GM21447 (cell line): ENCODE results near the gene PNMA5.
"Not testable (repeated sequence)": the region's sequence is repeated elsewhere in the genome, so short reads cannot be mapped to it uniquely, and the experiment has no call there.

ENCODE experiments used
- ATAC-seq: cut with Tn5 transposase; IDR thresholded peaks from one replicate; pipeline ENCODE4 v1.9.1; 2021; ENCODE audit not compliant: unreplicated experiment

Gene PNMA5

DNA sequence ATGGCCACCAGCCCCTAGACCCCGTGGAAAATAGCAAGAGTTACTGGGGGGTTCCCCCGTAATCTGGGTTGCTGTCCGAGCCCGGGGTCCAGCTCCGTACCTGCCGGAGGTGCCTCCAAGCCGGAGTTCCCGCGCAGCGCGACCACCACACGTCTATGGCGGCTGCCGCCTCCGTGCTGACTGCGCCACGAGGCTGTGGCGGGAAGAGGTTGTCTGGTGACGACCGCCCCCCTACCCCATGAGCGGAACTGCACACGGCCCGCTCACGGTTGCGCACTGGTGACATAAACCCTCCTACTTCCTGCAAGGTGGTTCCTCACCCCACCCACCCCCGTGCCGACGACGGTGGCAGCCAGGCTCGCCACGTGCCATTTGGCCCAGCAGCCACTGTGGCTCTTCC is at the start of gene PNMA5:
Gene PNMA5 (minus strand): TSS at position 184 of the 400 bp plus-strand sequence. CDS start 2,518 bp downstream, outside the sequence.
- no peak for ATAC-seq

DNA sequence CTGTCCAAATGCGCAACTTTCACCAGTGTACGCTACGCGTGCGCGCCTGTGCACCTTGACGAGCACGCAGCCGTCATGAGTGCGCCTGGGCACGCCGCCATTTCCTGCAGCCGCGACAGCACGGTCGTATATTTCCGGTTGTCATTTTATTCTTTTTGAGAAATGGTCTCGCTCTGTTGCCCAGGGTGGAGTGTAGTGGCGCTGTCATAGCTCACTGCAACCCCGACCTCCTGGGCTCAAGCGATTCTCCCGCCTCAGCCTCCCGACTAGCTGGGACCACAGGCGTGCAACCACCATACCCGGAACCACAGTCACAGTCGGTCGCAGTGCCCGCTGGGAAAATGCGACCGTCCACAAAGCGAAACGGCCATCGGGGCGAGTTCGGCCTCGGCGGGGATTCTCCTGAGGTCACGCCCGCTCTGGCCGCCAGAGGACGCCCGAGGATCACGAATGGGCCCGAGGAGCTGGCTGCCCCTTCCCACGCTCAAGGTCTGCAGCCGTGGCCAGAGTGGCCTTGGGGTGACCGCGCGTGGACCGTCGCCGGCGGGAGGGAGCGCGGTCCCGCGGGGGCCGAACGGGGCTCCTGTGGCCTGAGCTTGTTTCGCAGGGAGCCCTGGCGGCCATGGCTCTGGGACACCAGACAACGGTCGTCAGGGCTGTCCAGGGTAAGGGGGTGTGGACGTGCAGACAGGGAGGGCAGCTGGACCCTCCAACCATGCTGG is 38.6 kb upstream of the PNMA5 start:
- peak; percentile 72 for ATAC-seq

DNA sequence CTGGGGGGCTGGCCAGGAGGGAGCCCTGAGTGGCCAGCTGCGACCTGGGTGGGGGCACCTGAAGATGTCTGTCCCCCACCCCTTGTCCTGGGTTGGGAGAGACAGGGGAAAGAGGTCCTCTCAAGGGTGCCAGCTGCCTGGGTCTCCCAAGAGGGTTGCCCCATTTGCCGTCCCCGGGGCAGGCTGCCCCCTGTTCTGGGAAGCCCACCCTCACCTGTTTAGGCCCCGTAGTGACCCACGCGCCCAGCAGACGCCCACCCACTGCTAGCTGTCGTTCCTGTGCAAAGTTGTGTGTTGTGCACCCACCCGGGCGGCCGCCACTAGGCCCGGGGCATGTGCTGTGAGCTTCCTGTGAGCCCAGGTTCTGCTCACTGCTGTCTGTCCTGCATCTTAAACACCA is 36.9 kb upstream of the PNMA5 start:
- ATAC-seq, result no peak

DNA sequence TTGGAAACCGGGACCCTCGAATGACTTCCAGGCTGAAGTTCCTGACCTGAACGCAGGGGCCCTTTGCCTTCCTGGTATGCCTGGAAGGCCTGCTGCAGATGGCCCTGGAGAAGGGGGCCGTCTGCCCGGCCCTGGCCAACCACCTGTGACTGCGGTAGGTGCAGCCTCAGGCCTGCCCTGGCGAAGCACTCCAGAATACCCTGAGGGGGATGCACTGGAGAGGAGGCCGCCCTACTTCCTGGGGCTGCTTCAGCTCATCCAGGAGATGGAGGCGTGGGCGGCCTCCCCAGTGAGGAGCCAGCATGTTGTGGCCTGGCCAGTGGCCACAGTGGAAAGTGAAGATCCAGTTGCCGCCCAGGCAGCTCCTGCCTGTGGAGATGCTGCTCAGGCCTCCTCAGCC is 36.0 kb upstream of the PNMA5 start:
- no peak for ATAC-seq

DNA sequence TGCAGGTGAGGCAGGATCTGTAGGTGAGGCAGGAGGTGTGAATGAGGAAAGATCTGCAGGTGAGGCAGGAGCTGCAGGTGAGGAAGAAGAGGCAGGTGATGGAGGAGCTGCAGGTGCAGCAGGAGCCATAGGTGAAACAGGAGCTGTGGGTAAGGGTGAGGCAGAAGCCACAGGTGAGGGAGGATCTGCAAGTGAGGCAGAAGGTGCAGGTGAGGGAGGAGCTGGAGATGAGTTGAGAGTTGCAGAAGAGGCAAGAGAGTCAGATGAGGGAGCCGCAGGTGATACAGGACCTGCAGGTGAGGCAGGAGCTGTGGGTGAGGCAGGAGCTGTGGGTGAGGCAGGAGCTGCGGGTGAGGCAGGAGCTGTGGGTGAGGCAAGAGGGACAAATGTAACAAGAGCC is 35.2 kb upstream of the PNMA5 start:
- no peak for ATAC-seq

DNA sequence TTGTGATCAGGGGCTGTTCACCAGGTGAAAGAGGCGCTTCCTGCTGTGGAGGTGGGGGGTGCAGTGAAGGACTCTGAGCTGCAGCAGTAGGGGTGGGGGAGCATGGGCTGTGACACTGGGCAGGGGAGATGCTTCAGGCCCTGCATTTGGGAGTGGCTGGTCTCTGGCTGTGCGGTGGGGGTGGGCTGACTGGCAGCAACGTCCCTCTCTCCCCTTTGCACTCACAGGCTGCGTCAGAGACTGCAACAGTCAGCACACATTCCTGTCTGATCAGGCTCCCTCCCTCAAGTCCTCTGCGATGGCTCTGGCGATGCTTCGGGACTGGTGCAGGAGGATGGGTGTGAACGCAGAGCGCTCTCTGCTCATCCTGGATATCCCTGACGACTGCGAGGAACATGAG is 34.6 kb upstream of the PNMA5 start:
- ATAC-seq, result not testable (repeated sequence)

DNA sequence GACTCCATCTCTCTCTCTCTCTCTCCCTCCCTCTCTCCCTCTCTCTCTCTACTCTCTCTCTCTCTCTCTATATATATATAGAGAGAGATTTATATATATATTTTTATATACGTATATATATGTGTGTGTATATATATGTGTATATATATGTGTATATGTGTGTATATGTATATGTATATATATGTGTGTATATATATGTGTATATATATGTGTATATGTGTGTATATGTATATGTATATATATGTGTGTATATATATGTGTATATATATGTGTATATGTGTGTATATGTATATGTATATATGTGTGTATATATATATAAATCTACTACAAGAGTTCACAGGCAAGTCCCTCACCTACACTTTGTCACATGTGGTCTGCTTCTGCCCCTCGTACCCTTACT is 32.6 kb upstream of the PNMA5 start:
- ATAC-seq, result not testable (repeated sequence)

DNA sequence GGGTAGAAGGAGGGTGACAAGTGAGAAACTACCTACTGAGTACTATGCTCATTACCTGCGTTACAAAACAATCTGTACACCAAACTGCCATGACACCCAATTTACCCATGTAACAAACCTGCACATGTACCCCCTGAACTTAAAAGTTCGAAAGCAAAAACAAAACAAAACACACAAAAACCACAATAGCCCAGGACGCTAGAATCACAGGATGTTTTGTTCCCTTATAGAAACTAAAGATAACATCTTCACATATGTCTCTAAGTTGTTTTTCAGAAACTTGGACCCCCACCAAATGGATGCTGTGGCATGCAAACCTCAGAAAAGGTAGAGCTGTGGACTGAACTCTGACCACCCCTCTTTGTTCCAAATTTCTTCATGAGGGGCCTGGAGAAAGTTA is 25.2 kb upstream of the PNMA5 start:
- no peak for ATAC-seq

DNA sequence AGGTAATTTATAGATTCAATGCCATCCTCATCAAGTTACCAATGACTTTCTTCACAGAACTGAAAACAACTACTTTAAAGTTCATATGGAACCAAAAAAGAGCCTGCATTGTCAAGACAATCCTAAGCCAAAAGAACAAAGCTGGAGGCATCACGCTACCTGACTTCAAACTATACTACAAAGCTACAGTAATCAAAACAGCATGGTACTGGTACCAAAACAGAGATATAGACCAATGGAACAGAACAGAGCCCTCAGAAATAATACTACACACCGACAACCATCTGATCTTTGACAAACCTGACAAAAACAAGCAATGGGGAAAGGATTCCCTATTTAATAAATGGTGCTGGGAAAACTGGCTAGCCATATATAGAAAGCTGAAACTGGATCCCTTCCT is 23.3 kb upstream of the PNMA5 start:
- not testable (repeated sequence) for ATAC-seq

DNA sequence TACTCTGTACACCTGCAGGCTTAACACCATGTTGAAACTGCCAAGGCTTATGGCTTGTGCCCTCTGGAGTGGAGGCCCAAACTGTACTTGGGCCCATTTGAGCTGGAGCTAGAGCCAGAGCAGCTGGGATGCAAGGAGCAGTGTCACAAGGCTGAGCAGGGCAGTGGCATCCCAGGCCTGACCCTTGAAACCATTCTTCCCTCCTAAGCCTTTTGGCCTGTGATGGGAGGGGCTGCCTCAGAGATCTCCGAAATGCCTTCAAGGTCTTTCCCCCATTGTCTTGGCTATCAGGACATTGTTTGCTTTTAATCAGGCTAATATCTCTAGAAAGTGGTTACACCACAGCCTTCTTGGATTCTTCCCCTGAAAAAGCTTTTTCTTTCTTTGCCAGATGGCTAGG is 10.9 kb upstream of the PNMA5 start:
- ATAC-seq, result no peak

DNA sequence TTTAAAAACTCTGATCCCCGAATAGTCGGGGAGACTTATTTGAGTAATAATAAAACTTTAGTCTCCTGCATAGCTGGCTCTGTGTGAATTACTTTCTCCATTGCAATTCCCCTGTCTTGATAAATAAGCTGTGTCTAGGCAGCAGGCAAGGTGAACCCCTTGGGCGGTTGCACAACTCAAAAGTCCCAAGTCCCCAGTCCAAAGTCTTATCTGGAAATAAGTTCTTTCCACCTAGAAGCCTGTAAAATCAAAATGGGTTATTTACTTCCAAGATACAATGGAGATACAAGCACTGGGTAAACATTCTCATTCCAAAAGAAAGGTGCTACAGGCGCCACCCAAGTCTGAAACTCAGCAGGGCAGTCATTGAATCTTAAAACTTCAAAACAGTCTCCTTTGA is 10.1 kb upstream of the PNMA5 start:
- ATAC-seq, result no peak

DNA sequence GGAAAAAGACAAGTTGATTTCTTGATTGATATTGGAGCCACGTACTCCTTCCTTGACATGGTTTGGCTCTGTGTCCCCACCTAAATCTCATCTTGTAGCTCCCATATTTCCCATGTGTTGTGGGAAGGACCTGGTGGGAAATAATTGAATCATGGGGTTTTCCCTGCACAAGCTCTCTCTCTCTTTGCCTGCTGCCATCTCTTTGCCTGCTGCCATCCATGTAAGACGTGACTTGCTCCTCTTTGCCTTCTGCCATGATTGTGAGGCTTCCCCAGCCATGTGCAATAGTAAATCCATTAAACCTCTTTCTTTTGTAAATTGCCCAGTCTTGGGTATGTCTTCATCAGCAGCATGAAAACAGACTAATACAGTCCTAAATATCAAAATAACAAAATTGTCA is 8.3 kb upstream of the PNMA5 start:
- not testable (repeated sequence) for ATAC-seq

DNA sequence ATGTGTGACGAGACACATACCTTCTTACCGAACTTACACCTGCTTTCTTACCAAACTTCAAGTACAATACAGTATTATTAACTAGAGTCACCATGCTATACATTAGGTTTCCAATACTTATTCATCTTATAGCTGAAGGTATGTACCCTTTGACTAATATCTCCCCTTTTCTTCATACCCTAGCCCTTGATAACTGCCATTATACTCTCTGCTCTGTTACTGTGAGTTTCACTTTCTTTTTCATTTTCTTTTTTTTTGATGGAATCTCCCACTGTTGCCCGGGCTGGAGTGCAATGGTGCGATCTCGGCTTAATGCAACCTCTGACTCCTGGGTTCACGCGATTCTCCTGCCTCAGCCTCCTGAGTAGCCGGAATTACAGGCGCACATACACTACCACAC is 3.4 kb upstream of the PNMA5 start:
- no peak for ATAC-seq

DNA sequence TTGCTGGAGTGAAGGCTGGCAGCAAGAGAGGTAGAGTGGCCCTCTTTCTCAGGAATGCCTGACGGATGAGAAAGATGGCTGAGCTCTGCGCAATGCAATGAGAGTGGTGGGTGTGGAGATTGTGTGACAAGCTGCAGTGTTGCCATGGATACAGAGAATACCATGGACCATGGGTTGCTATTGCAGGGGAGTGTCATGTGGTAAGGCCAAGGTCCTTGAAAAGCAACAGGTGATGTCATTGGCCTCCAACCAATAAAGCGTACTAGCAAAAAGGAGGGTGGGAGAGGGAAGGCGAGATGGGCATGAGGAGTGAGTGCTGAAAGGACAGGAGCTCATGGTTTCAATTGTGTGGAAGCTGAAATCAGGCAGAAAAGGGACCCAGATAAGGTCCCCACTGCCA is 1.8 kb downstream of the PNMA5 start:
- no peak for ATAC-seq

DNA sequence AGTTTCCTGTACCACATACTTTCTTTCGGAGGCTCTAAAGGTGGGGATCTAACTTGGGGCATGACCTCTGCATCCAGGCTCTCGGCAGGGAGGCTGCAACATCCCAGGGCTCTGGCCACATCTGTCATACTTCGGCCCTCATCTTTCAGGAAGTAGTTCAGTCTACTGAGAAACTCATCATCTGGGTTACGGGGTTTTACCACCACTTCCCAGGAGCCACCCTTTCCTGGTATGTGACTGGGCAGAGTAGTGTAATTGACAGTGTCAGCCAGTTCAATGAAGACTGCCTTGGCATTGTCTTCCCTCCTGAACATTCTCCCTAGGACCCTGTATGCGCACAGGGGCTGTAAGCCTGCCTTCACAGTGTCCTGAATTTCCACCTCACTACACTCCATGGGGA is 2.8 kb downstream of the PNMA5 start:
- ATAC-seq, result no peak

DNA sequence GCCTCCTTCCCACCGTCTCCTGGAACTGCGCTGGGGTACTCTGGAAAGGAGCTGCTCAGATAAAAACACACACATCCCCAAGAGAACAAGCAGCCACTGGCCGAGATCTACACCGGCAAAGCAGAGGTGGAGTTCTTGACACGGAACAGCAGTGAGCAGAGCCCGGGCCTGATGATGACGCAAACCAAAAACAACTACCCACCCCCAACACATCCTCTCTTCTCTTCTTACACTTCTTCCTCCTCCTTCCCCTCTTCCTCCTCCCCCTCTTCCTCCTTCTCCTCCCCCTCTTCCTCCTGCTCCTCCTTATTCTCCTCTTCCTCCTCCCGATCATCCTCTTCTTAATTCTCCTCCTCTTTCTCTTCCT is 4.6 kb downstream of the PNMA5 start:
- no peak for ATAC-seq

DNA sequence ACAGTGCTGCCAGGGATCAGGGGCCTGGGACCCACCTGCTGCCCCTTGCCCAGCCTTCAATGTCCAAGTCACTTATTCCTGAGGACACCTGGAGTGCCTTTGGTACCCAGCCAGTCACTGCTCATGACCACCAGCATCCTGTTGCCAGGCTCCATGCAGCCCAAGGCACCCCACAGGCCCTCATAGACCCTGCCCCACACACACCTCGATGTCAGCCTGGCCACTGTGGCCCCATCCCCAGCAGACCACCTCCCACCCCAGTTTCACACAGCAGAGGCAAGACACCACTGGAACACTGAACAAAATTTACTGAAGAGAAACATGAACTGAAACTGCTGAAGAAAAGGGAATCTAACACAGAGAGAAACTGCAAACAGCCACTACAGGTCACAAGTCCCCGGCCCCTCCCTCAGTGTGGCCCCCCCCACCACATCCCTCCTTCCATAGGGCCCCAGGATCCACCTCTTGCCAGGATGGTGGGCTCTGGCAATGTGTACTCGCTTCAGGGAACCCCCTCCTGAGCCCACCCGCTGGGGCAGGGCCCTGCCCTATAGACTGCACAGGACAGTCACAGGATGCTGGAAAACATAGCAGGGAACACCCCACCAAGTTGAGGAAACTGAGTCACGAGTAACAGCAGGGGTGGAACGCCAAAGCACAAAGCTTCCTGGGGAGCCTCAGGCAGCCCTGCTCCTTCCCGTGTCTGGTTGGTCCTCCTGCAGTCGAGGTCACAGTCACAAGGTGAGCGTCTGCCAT is 5.2 kb downstream of the PNMA5 start:
- no peak for ATAC-seq

DNA sequence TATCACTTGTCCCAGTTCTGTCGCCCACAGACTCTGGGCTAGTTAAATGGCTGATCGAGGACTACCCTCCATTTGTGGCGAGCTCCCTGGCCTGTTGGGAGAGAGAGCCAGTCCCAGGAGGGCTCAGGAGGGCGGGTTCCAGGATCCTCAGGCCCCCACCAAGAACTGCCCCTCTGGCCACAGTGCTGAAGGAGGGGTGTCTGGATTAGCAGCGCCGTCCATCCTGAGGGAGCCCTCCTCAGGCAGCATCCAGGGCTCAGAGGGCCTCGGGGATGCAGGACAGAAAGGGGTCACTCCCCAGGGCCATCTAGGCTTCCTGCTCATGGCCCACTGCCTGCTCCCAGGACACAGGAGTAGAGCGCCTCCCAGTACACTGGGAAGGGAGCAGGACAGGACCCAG is 6.1 kb downstream of the PNMA5 start:
- no peak for ATAC-seq

DNA sequence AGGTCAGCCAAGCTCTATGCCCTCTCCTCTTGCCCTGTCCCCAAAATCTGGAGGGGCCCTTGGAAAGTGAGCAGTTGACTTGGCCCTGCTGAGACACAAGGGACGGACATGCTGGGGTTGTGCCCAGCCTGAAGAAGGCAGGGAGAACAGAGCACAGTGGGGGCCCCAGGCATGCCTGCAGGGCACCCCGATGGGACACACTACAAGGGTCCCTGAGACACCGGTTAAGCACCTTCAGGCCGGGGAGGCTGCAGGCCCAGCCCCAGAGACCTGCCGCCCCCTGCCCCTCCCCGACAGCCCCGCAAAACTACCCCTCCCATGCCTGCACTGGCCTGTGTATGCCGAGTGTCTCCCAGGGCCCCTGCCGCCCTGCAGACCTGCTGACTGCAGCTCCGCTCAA is 6.8 kb downstream of the PNMA5 start:
- not testable (repeated sequence) for ATAC-seq

DNA sequence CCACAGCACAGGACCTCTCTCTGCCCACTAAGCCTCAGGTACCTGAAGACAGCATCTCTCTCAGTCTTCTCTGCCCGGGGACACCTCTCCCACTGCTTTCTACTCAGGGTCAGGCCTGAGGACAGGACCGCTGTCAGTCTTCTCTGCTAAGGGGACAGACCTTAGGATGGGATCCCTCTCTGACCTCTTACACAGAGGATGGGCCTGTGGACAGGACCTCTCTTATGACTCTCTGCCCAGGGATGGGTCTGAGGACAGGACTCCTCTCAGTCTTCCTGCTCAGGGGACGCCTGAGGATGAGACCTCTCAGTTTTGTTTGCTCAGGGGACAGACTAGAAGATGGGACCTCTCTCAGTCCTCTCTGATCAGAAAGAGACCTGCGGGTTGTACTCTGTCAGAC is 8.5 kb downstream of the PNMA5 start:
- ATAC-seq, result not testable (repeated sequence)

DNA sequence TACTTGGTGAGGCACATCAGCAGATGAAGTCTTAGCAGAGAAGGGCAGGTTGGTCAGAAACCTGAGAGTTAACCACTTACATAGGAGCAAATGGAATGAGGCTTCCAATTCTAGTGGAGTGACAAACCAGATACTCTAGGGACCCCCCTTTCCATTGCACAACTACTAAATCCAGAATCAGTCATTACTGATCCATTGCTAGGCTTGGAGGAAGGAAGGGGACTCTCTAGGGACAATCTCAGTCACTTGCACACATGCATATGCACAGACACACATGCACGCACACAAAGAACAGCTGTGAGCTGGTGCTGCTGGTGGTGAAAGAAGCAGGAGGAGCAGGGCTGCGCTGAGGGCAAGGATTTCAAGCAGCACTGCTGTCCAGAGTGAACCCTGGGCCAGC is 25.7 kb downstream of the PNMA5 start:
- no peak for ATAC-seq

DNA sequence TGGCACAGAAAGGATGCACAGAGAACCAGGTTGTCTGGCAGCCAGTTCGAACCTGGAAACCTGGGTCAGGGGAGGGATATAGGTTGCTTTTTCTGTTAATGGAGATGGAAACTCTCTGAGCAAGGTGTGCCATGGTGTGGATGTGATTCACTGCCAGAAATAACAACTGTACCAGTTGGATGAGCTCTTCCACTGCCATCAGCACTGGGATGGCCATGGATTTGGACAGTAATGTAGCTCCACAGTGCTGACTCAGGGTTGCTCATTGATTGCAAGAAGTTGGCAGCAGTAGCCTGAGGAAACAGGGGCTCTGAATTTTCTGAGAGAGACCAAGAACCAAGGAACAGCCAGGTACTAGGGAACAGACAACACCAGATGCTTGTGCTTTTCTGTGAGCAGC is 33.8 kb downstream of the PNMA5 start:
- no peak for ATAC-seq

DNA sequence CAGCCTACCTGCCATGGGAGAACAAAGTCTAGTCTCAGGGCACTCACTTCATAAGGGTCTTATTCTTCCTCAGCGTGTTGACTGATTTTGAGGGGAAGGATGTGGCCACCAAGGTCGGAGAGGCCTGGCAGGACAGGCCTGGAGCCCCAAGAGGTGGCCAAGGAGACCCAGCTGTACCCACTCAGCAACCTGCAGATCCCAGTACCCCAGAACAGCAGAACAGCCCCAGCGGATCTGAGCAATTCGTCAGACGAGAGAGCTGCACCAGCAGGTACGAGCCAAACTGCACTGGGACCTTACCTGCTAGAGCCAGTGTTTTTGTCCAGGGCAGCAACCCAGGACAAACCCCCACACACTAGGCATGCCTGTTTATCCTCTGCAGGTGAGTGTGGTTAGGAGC is 34.3 kb downstream of the PNMA5 start:
- ATAC-seq, result no peak
